Measurements from ENCODE around the gene BPIFA2.

GRCh38 chr20:33229843-33230242 is 61.9 kb downstream of the BPIFA2 start:
- no peak for TF ChIP-seq POLR2A (IDR thresholded peaks at IDR 0.05)
- TF ChIP-seq CTCF (IDR thresholded peaks at IDR 0.05) = no peak

Measured in adrenal gland (tissue), 5 donors.